Cerebellar nuclear complex (tissue), 1 donor: ENCODE results near the gene ASB4.

ENCODE experiments used
- DNase-seq, 2 experiments: peaks; one replicate each; lab custom pipeline; 2025; lab: John Stamatoyannopoulos, UW

Gene ASB4

DNA sequence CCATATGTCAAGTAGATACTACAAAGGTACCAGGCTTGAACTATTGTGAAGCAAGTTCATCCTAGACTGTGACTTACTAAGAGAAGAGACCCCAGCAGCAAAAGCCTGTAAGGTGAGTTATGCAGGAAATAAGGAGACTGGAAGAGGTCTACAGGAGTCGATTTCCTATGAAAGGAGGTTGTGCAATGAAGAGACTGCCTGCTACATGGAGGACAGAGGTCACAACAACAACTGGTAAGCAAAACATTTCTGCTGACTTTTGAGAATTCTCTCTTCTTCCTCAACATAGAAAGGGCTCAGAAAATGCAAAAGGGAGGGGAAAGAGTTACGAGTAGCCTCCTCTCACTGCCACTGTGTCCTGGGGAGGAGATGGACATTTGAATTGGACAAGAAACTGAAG, 68.2 kb downstream of the ASB4 start:
- no peak for DNase-seq

DNA sequence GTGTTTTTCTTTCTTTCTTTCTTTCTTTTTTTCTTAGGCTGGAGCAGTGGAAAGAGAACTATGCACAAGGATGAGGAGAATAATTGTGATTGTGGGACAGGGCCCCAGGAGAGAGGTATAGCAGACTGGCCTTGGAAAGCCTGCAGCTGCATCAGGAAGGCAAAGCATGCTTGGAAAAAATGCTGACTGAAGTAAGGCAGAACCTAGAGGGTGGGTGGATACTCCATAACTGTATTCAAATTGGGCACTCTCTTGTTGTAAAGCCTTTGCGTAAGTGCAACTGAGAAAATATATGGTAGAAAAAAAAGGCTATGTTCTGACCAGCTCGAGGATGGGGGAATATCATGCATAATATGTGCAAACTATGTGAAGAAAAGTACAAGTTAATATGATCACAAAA, 71.0 kb downstream of the ASB4 start:
- no peak for DNase-seq

DNA sequence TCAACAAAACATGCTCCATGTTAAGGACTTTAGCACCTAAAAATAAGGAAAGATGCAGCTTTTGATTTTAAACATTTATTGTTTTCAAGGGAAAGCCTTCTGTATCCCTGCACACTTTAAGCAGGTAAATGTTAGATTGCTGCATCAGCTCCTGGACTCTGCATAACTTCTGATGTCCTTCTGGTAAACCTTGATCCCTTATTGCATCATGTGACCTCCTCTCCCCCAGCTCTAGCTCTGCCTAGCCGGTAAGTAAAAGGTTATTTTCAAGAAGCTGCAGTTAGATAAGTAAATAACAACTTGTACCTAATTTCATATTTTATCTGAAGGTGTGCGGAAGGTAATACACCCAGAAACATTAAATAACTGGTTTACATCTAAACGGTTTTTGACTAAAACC, 73.1 kb downstream of the ASB4 start:
- no peak for DNase-seq

GRCh38 chr7:95560674-95561073, 74.9 kb downstream of the ASB4 start:
- DNase-seq = no peak

DNA sequence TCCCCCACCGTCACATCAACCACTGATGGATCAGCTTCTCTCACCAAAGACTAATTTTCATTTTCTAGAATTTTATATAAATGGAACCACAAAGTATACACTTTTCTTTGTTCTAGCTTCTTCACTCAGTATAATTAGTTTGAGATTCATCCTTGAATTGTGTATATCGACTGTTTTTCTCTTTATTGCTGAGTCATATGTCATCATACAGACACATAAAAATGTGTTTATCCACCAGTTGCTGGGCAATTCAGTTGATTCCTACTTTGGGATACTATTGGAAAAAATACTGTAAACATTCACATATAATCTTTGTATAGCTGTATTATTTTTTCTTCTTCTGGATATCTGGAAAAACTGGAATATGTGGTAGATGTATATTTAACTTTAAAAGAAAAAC, 84.0 kb downstream of the ASB4 start:
- DNase-seq = no peak

DNA sequence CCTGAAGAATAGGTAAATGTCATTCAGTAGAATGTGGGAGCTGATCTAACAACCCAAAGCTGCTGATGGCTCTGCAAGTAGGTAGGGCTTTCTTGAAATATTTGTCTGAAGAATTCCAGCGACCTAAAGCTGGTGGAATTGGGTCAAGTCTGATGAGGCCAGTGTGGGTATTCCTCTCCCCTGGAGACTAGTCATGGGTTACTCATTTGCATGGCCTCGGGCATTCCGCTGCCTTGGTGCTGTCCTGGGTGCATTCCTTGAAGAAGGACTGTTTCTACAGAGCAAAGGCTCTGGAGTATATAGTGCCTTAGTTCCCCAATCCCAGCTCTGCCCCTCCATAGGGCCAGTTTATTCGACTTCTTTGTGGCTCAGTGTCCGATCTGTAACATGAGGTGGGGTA, 91.4 kb downstream of the ASB4 start:
- DNase-seq = no peak

GRCh38 chr7:95578299-95578855, 92.6 kb downstream of the ASB4 start:
- no peak for DNase-seq

GRCh38 chr7:95579318-95579717, 93.6 kb downstream of the ASB4 start:
- no peak for DNase-seq

DNA sequence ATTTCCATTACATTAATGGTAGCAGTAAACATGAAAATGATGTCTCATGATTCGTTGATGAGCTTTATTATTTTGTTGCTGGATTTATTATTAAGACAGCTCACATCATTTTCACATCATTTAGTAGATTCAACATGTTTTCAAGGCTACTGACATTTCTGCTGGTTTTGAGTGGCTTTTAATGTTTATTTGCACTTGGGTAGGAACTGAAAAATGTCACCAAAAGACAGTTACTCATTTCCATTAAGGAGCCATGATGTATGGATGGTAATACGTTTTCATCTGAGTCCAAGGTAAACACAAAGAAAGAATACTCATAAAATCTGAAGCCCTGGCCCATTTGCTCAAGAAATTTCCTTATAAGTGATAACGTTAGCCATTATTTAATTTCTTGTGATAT, 95.7 kb downstream of the ASB4 start:
- DNase-seq = no peak

DNA sequence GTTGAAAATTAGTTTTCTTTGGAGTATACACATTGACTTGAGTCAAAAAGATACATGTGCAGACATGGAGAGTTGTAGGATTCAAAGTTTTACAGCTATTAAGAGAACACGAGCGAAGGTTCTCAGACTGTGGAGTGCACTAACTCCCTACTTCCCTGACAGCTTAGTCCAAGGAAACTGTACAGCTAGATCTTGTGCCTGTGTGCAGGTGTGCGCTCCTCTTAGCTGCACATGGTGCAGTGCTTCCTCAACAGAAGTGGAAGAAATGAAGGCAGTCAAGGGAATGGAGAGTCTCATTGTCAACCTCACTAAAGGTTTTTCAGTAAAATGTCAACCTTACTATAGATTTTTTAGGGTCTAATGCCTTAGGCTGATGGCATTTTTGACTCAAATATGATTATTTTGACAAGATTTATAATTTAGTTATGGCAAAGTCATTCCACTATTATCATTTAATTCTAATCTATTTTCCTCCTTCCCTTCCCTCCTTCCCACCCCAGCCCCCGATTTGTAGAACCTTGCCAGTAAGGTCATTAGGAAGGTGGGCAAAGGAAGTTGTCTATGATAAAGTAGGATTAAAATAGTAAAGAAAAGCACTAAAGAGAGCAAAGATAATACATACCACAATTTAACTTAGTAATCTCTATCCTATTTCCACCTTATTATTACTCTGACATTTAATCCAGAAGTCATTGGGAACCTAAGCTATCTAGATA, 97.0 kb downstream of the ASB4 start:
- DNase-seq = no peak

DNA sequence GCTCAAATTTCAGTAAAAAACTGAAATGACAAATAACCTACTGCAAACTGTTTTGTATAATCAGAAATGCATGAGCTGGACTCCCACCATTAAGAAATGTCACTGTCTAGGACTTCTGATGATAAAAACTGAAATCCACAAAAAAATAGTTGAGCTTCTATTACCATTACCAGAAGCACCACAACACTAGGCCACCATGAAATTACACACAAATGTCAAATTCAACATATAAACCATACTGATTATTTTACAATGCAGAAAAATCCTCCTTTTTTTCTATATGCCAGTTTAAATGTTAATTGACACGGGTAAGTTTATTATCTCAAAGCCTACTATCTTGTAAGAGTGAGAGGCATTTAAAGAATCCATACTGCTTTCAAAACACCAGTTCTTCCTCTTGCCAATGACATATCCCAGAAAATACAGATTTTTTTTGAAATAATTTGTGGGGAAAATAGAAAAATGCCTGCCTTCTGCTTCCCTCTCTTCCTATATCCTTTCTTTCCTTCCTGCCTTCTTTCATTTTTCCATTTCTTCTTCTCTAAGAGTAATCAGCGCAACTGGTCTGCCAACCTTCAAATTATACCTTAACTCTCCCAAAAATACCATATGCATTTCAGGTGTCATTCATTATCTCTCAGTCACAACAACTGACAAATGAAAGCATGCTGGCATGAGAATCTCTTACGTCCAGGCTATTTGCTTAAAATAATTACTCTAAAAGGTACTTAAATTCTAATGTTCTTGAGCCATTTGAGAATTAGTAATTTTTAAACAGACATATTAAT, 98.3 kb downstream of the ASB4 start:
- no peak for DNase-seq

- DNase-seq = no peak
Observed at GRCh38 chr7:95584769-95585425, 99.2 kb downstream of the ASB4 start.

DNA sequence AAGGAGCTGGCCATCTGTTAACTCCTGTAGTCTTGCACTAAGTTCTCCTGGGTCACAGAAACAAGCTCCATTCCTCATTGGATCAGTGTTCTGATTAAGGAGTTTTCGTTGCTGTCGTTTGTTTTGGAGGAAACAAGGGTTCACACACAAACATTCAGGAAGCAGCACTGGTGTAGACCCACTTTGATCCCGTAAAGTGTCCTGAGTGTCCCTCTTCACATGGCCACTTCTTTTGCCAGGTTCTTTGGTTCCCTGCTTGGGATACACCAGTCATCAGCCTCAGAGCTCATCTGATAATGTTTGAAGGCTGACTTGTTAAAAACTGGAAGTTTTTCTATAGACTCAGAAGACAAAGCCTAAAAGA, 99.7 kb downstream of the ASB4 start:
- no peak for DNase-seq

- DNase-seq = no peak
Observed at GRCh38 chr7:95586951-95587301, 101.2 kb downstream of the ASB4 start.

GRCh38 chr7:95589031-95589430, 103.3 kb downstream of the ASB4 start:
- DNase-seq = no peak

GRCh38 chr7:95589766-95590165, 104.0 kb downstream of the ASB4 start:
- DNase-seq = no peak
